OCI-LY1 (cell line): ENCODE results near the gene CFAP58.

Experiments used
- CTCF ChIP-seq: fragments of 200-600 bp; sonication (generic), shearing (Covaris generic); IDR thresholded peaks from 2 replicates; pipeline ENCODE4 v1.5.1; 2017; ENCODE audit warnings: mild to moderate bottlenecking, antibody characterized with exemption, low read length, moderate library complexity, mixed read lengths
- EZH2 ChIP-seq: fragments of 200-600 bp; sonication (generic), shearing (Covaris generic); IDR thresholded peaks from 2 replicates; pipeline ENCODE4 v1.8.0; 2017; ENCODE audit warnings: borderline replicate concordance, mixed run types, mild to moderate bottlenecking, antibody characterized with exemption, low read length, moderate library complexity, mixed read lengths

GRCh38 chr10:104344219-104344618 lies 9.4 kb upstream of the CFAP58 start:
- TF ChIP-seq EZH2 (no peak), CTCF (no peak)
